Activated naive CD8-positive, alpha-beta T cell (primary cell): ENCODE measurements around the gene SCGB3A1.
A peak's percentile ranks its signal among the peaks of the same experiment; 100 is the strongest.

Experiments
- H3K27ac Mint-ChIP-seq: one replicate; pipeline ENCODE4 v1.8.0; 2021; ENCODE audit warnings: mixed read lengths
- H3K27me3 Mint-ChIP-seq: one replicate; pipeline ENCODE4 v1.8.0; 2021; ENCODE audit warnings: mixed read lengths
- H3K36me3 Mint-ChIP-seq: one replicate; pipeline ENCODE4 v1.8.0; 2021; ENCODE audit warnings: mixed read lengths
- H3K4me1 Mint-ChIP-seq: one replicate; pipeline ENCODE4 v1.8.0; 2021; ENCODE audit warnings: low read depth, mixed read lengths
- H3K4me3 Mint-ChIP-seq: one replicate; pipeline ENCODE4 v1.8.0; 2021; ENCODE audit warnings: mild to moderate bottlenecking, mixed read lengths
- H3K9me3 Mint-ChIP-seq: one replicate; pipeline ENCODE4 v1.8.0; 2021; ENCODE audit warnings: low read depth, mixed read lengths

Gene SCGB3A1, protein sequence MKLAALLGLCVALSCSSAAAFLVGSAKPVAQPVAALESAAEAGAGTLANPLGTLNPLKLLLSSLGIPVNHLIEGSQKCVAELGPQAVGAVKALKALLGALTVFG

DNA sequence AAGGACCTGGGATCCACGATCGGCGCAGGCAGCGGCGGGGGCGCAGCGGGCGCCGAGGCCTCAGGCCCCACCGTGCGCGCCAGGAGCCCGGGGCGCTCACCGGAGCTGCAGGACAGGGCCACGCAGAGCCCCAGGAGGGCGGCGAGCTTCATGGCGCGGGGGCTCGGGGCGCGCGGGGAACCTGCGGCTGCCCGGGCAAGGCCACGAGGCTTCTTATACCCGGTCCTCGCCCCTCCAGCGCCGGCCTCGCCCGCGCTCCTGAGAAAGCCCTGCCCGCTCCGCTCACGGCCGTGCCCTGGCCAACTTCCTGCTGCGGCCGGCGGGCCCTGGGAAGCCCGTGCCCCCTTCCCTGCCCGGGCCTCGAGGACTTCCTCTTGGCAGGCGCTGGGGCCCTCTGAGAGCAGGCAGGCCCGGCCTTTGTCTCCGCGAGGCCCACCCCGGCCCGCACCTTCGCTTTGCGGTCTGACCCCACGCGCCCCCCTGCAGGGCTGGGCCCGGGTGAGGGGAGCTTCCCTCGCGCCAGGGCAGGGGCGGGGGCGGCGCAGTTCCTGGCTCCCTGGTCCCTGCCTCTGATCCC lies at the start of gene SCGB3A1:
SCGB3A1 (minus strand) TSS at position 189 of the 577 bp plus-strand sequence; CDS start at position 152, 37 bp downstream.
- H3K27me3 Mint-ChIP-seq: peaks cover 23% of the 10 kb centered on the region

DNA sequence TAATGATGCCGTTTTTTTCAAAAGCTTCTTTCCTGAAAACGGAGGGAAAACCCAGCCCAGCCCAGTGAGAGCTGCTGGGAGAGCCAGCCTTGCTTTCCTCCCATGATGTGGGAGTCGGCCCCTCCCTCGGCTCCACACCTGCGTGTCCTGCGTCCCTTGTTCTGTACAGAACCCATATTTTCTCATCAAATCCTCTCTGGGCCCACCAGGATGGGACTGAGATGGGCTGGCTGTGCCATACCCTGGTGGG lies 49.2 kb upstream of the SCGB3A1 start:
- no peaks in the 10 kb centered on the region for H3K27me3 Mint-ChIP-seq

More for the DNA sequence above, at the start of gene SCGB3A1:
- H3K36me3 Mint-ChIP-seq: peaks cover 3% of the 10 kb centered on the region
- peak within 1 kb of the TSS; percentile 67 for H3K4me3 Mint-ChIP-seq
- H3K27ac Mint-ChIP-seq: no peak within 1 kb of the TSS
- H3K9me3 Mint-ChIP-seq: no peaks in the 10 kb centered on the region
- H3K4me1 Mint-ChIP-seq: peaks cover 12% of the 10 kb centered on the region

DNA sequence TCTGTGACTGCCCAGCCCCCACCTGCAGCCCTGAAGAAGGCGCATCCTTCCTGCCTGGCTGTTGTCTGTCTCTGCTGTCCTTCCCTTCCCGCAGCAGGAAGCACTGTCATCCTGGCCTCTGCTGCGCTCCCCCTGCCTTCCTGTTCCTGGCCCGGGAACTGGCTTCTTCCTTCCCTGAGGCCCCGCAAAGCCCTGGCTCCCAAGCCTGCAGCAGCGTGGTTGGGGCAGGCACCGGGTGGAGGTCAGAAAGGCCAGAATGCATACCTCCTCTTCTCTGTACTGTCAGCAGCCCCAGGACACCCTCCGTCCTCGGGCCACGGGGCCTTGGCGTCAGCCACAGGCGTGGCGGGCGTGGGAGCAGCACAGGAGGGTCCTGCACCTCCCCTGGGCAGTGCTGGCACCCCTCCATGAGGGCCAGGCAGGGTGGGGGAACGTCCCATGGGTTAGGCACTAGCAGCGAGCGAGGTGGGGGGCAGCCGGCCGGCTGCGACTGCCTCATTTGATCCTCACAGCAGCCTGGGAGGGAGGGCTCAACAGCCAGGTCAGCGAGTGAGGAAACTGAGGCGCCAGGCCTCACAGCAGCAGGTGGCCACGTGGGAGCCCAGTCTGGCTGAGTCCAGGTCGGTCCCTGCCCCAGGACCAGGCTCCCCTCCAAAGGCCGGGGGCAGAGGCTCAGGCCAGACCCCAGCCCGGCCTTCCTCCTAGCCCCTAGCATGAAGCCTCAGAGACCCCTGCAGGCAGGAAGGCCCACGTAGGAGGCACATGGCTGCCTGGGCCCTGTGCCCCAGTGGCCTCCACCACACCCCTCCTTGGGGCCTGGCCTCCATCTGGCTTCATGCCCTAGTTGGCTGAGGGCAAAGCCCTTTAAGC lies 48.7 kb upstream of the SCGB3A1 start:
- no peak overlapping the region for H3K4me3 Mint-ChIP-seq
- H3K36me3 Mint-ChIP-seq: no peaks in the 10 kb centered on the region
- H3K27ac Mint-ChIP-seq: no peak overlapping the region
- H3K9me3 Mint-ChIP-seq: no peaks in the 10 kb centered on the region
- peaks cover 2% of the 10 kb centered on the region for H3K4me1 Mint-ChIP-seq
- no peaks in the 10 kb centered on the region for H3K27me3 Mint-ChIP-seq

More for the DNA sequence above, 49.2 kb upstream of the SCGB3A1 start:
- Mint-ChIP-seq H3K27ac (no peak overlapping the region), H3K36me3 (no peaks in the 10 kb centered on the region), H3K9me3 (no peaks in the 10 kb centered on the region), H3K4me1 (peaks cover 2% of the 10 kb centered on the region), H3K4me3 (no peak overlapping the region)

GRCh38 chr5:180639287-180639686 lies 48.0 kb upstream of the SCGB3A1 start:
- H3K27me3 Mint-ChIP-seq: no peaks in the 10 kb centered on the region
- H3K4me1 Mint-ChIP-seq: peaks cover 2% of the 10 kb centered on the region
- no peak overlapping the region for H3K4me3 Mint-ChIP-seq
- H3K36me3 Mint-ChIP-seq: no peaks in the 10 kb centered on the region
- no peak overlapping the region for H3K27ac Mint-ChIP-seq
- H3K9me3 Mint-ChIP-seq: no peaks in the 10 kb centered on the region

GRCh38 chr5:180637962-180638680 lies 46.8 kb upstream of the SCGB3A1 start:
- Mint-ChIP-seq H3K4me1 (peaks cover 2% of the 10 kb centered on the region), H3K27me3 (no peaks in the 10 kb centered on the region), H3K27ac (no peak overlapping the region), H3K36me3 (no peaks in the 10 kb centered on the region), H3K4me3 (no peak overlapping the region), H3K9me3 (no peaks in the 10 kb centered on the region)

DNA sequence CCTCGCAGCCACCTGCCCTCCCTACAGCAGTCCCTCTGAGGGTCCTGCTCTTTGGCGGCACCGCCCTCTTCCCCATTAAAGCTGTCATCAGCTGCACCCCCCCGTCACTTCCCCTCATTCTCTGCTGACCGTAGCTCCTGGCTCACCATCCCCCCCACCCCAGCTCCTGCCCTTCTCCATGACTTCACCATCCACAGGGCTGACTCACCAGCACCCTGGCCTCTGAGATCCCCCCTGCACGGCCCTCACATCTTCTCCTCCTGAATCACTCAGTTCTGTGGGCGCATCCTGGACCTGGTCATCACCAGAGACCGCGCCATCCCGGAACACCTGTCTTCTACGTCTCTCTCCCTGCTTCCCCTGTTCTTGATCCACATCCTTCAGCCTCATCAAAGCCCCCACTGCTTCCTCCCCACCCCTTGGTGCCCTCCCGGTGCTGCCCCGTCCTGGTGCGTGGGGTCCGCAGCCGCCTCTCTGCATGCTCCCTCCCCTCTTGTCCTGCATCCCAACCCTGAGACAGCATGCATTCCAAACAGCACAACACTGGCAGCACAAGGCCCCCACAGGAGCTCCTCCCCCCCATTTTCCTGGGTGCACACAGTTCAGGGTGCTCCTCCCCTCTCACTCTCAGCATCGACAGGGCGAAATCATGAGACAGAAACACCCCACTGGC lies 45.2 kb upstream of the SCGB3A1 start:
- Mint-ChIP-seq H3K27ac (no peak overlapping the region), H3K36me3 (no peaks in the 10 kb centered on the region), H3K4me1 (peaks cover 2% of the 10 kb centered on the region), H3K9me3 (no peaks in the 10 kb centered on the region), H3K27me3 (no peaks in the 10 kb centered on the region), H3K4me3 (no peak overlapping the region)

DNA sequence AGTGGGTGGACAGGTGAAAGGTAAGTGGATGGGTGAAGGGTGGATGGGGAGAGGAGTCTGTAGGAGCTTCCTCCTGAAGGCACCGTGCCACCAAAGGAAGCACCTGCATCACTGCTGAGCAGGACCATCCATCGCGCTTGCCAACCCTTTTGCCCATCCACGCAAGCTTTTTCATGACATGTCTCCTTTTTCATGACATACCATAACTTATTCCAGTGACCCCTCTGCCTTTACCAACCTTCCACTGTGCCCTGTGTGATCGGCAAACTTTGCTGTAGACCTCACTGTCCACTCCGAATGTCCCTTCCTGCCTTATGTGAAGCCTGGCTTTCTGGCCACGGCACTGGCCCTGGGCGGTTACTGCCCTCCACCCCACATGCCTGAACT lies 44.7 kb upstream of the SCGB3A1 start:
- H3K36me3 Mint-ChIP-seq: no peaks in the 10 kb centered on the region
- no peaks in the 10 kb centered on the region for H3K9me3 Mint-ChIP-seq
- H3K4me3 Mint-ChIP-seq: no peak overlapping the region
- H3K27ac Mint-ChIP-seq: no peak overlapping the region
- H3K4me1 Mint-ChIP-seq: peaks cover 2% of the 10 kb centered on the region
- no peaks in the 10 kb centered on the region for H3K27me3 Mint-ChIP-seq

- Mint-ChIP-seq H3K4me1 (no peaks in the 10 kb centered on the region), H3K27ac (no peak overlapping the region), H3K9me3 (no peaks in the 10 kb centered on the region), H3K4me3 (no peak overlapping the region), H3K27me3 (no peaks in the 10 kb centered on the region), H3K36me3 (no peaks in the 10 kb centered on the region)
Measured at GRCh38 chr5:180633283-180634177, 42.2 kb upstream of the SCGB3A1 start.

- Mint-ChIP-seq H3K27me3 (no peaks in the 10 kb centered on the region), H3K9me3 (no peaks in the 10 kb centered on the region), H3K36me3 (no peaks in the 10 kb centered on the region), H3K4me3 (no peak overlapping the region), H3K27ac (no peak overlapping the region), H3K4me1 (no peaks in the 10 kb centered on the region)
Measured at GRCh38 chr5:180632768-180633167, 41.5 kb upstream of the SCGB3A1 start.

GRCh38 chr5:180631549-180632383 lies 40.5 kb upstream of the SCGB3A1 start:
- Mint-ChIP-seq H3K4me1 (no peaks in the 10 kb centered on the region), H3K36me3 (no peaks in the 10 kb centered on the region), H3K27me3 (no peaks in the 10 kb centered on the region), H3K27ac (no peak overlapping the region), H3K4me3 (no peak overlapping the region), H3K9me3 (no peaks in the 10 kb centered on the region)

DNA sequence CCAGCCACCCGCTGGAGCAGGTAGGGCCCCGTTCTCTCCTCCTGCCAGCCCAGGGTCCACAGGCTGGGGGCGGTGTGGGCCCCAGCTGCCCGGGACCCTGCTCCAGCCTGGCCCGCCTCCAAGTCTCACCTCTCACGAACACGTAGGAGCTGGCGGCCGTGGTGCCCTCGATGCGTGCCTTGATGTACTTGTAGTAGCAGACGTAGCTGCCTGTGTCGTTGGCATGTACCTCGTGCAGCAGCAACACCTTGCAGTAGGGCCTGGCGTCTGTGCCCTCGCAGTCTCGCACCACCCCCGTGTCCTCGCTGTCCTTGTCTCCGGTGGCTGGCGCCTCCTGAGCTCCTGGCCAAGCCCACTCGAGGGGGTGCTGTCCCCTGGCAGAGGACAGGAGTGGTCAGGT lies 39.1 kb upstream of the SCGB3A1 start:
- H3K4me3 Mint-ChIP-seq: no peak overlapping the region
- H3K36me3 Mint-ChIP-seq: no peaks in the 10 kb centered on the region
- H3K4me1 Mint-ChIP-seq: no peaks in the 10 kb centered on the region
- H3K27me3 Mint-ChIP-seq: no peaks in the 10 kb centered on the region
- H3K27ac Mint-ChIP-seq: no peak overlapping the region
- H3K9me3 Mint-ChIP-seq: no peaks in the 10 kb centered on the region

DNA sequence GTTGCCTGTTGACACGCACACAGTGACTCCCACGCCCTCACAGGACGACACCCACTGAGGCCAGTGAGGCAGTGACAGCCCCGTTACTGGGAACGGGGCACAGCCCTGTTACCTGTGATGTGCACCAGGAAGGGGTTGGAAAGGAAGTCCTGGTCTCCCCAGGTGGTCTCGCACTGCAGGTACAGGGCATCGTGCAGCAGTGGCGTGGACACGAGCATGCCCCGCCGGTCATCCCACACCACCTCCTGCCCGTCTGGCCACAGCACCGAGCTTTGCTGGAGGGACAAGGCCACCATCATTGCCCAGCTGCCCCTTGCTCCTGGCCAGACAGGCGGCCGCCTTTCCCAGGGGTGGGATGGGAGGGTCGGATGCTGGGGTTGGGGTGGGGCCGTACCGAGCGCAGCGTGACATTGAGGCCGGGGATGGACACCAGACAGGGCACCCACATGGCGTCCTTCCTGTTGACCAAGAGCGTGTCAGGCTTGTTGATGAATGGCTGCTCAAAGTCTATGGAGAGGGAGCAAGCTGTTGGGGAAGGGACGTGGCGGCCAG lies 38.6 kb upstream of the SCGB3A1 start:
- Mint-ChIP-seq H3K9me3 (no peaks in the 10 kb centered on the region), H3K36me3 (no peaks in the 10 kb centered on the region), H3K27ac (no peak overlapping the region), H3K27me3 (no peaks in the 10 kb centered on the region), H3K4me3 (no peak overlapping the region), H3K4me1 (no peaks in the 10 kb centered on the region)
